Mononuclear cell (primary cell): ENCODE measurements around the gene LGR6. TPM values are rescaled to one million over a fixed set of nuclear protein-coding genes. Genes with fewer than 3 reads are reported as not detected.

Source experiments
- H3K27me3 ChIP-seq: 2 replicates; pipeline ENCODE4 v1.6.0; 2011; ENCODE audit warnings: low read length, control low read depth; ENCODE audit not compliant: insufficient read depth
- H3K4me1 ChIP-seq: 2 replicates; pipeline ENCODE4 v1.5.1; 2011; ENCODE audit warnings: mild to moderate bottlenecking, low read length, control low read depth; ENCODE audit not compliant: insufficient read depth
- H3K4me3 ChIP-seq: 2 replicates; pipeline ENCODE4 v1.5.1; 2011; ENCODE audit warnings: mild to moderate bottlenecking, low read length, moderate library complexity
- H3K9me3 ChIP-seq: 2 replicates; pipeline ENCODE4 v1.5.1; 2011; ENCODE audit warnings: low read depth, mild to moderate bottlenecking, control low read depth, low read length
- total RNA-seq: library from RNA; depleted of rRNA; stranded (reverse); fragments of >200 nt; gene quantifications from one replicate; pipeline ENCODE4 v1.2.3, GENCODE V29; 2012

LGR6 gene
- total RNA-seq, 1 donor: 1.3 TPM

- no peaks in the 10 kb centered on the region for H3K9me3 ChIP-seq
- no peak overlapping the region for H3K4me3 ChIP-seq
- no peaks in the 10 kb centered on the region for H3K4me1 ChIP-seq
- no peaks in the 10 kb centered on the region for H3K27me3 ChIP-seq
Observed at GRCh38 chr1:202361224-202361623, 167.6 kb downstream of the LGR6 start.

- no peaks in the 10 kb centered on the region for H3K9me3 ChIP-seq
- no peaks in the 10 kb centered on the region for H3K27me3 ChIP-seq
- H3K4me1 ChIP-seq: no peaks in the 10 kb centered on the region
- H3K4me3 ChIP-seq: no peak overlapping the region
Observed at GRCh38 chr1:202361701-202362100, 168.1 kb downstream of the LGR6 start.

- Histone ChIP-seq H3K27me3 (no peaks in the 10 kb centered on the region), H3K9me3 (no peaks in the 10 kb centered on the region), H3K4me3 (no peak overlapping the region), H3K4me1 (no peaks in the 10 kb centered on the region)
Observed at GRCh38 chr1:202362212-202362611, 168.6 kb downstream of the LGR6 start.

GRCh38 chr1:202365092-202365815, 171.7 kb downstream of the LGR6 start:
- H3K27me3 ChIP-seq: no peaks in the 10 kb centered on the region
- no peaks in the 10 kb centered on the region for H3K4me1 ChIP-seq
- H3K4me3 ChIP-seq: no peak overlapping the region
- no peaks in the 10 kb centered on the region for H3K9me3 ChIP-seq

- H3K27me3 ChIP-seq: no peaks in the 10 kb centered on the region
- H3K9me3 ChIP-seq: no peaks in the 10 kb centered on the region
- H3K4me1 ChIP-seq: no peaks in the 10 kb centered on the region
- H3K4me3 ChIP-seq: no peak overlapping the region
Observed at GRCh38 chr1:202367271-202367670, 173.7 kb downstream of the LGR6 start.

Other genes with a start within 250 kb of the LGR6 start
- gene LMOD1, start 247.3 kb upstream of the LGR6 start, total RNA-seq: not detected
- gene TIMM17A, start 238.3 kb upstream of the LGR6 start, total RNA-seq: 30.5 TPM
- gene RNPEP, start 211.2 kb upstream of the LGR6 start, total RNA-seq: 41.3 TPM
- gene ELF3, start 183.2 kb upstream of the LGR6 start, total RNA-seq: 2.8 TPM
- gene GPR37L1, start 70.9 kb upstream of the LGR6 start, total RNA-seq: not detected
- gene ARL8A, start 49.1 kb upstream of the LGR6 start, total RNA-seq: 63.6 TPM
- 51.7 TPM for gene PTPN7, start 33.2 kb upstream of the LGR6 start, total RNA-seq
- 0.63 TPM for gene UBE2T, start 148.1 kb downstream of the LGR6 start, total RNA-seq
- gene PPP1R12B, start 154.9 kb downstream of the LGR6 start, total RNA-seq: 22.4 TPM